MCF 10A (cell line): ENCODE measurements around the gene TCERG1L. TPM values are rescaled to one million over a fixed set of nuclear protein-coding genes. Genes with fewer than 3 reads are reported as not detected.

Experiments used
- BruUV-seq: library from RNA; stranded (reverse); fragments of 400-500 nt; replicated peaks from 2 replicates; lab custom pipeline; 2021; lab: Mats Ljungman, UMichigan
- CTCF ChIA-PET: fragments of 300-600 bp; sonication (Branson Sonifier 250); formaldehyde crosslinking; extraction: SDS; loops from one replicate; lab custom pipeline; 2021; ENCODE audit warnings: antibody characterized with exemption, inconsistent platforms; lab: Yijun Ruan, JAX
- POLR2A ChIA-PET: fragments of 300-600, 350-650 bp; sonication (Branson Sonifier 250); formaldehyde crosslinking; extraction: SDS; loops from one replicate; lab custom pipeline; 2020; ENCODE audit warnings: antibody characterized with exemption, inconsistent platforms; lab: Yijun Ruan, JAX
- DNase-seq: peaks from one replicate; pipeline ENCODE4 v3.0.0-alpha.2; 2018; ENCODE audit not compliant: unreplicated experiment
- H3K27ac Mint-ChIP-seq: one replicate; pipeline ENCODE4 v1.8.0; 2022; ENCODE audit warnings: mild to moderate bottlenecking, low read depth, mixed read lengths; ENCODE audit not compliant: unreplicated experiment
- H3K27me3 Mint-ChIP-seq: one replicate; pipeline ENCODE4 v1.8.0; 2022; ENCODE audit warnings: mixed read lengths; ENCODE audit not compliant: insufficient read depth, unreplicated experiment
- H3K36me3 Mint-ChIP-seq: one replicate; pipeline ENCODE4 v1.8.0; 2022; ENCODE audit warnings: mild to moderate bottlenecking, moderate library complexity, mixed read lengths; ENCODE audit not compliant: insufficient read depth, unreplicated experiment
- H3K4me1 Mint-ChIP-seq: one replicate; pipeline ENCODE4 v1.8.0; 2022; ENCODE audit warnings: mixed read lengths; ENCODE audit not compliant: insufficient read depth, unreplicated experiment
- H3K4me3 Mint-ChIP-seq: one replicate; pipeline ENCODE4 v1.8.0; 2022; ENCODE audit warnings: mild to moderate bottlenecking, moderate library complexity, mixed read lengths; ENCODE audit not compliant: unreplicated experiment
- H3K9me3 Mint-ChIP-seq: one replicate; pipeline ENCODE4 v1.8.0; 2022; ENCODE audit warnings: mixed read lengths; ENCODE audit not compliant: unreplicated experiment
- CTCF ChIP-seq: fragments of 200-600 bp; IDR thresholded peaks from one replicate; pipeline ENCODE4 v1.8.0; 2022; ENCODE audit warnings: antibody characterized with exemption, mild to moderate bottlenecking; ENCODE audit not compliant: unreplicated experiment
- intact Hi-C: fragments of 100-400 bp; cut with micrococcal nuclease; formaldehyde crosslinking; loops from 2 replicates; pipeline ENCODE4 v1.14.1; 2022
- total RNA-seq: library from RNA; stranded (reverse); gene quantifications from 2 replicates; pipeline ENCODE4 v1.2.3, GENCODE V29; 2022

Gene TCERG1L
- total RNA-seq, 1 experiment from 2014 or later: not detected

GRCh38 chr10:131315344-131315743 is 3.8 kb upstream of the TCERG1L start:
- Mint-ChIP-seq H3K4me3 (no peak overlapping the region), H3K36me3 (no peaks in the 10 kb centered on the region), H3K4me1 (no peaks in the 10 kb centered on the region), H3K27ac (no peak overlapping the region), H3K27me3 (no peaks in the 10 kb centered on the region), H3K9me3 (peaks cover 39% of the 10 kb centered on the region)
- no TSS peak for BruUV-seq
- TF ChIP-seq CTCF: no peak
- no peak for DNase-seq
- ChIA-PET POLR2A (no interaction called here), CTCF (interaction anchor here (0.9 kb wide), 1 partner anchor 1052 kb away, joined by 3 read pairs; no protein-coding TSS in a partner anchor)
- intact Hi-C loops: no loop called here

- Mint-ChIP-seq H3K27ac (no peak overlapping the region), H3K9me3 (peaks cover 39% of the 10 kb centered on the region), H3K27me3 (no peaks in the 10 kb centered on the region), H3K4me1 (no peaks in the 10 kb centered on the region), H3K4me3 (no peak overlapping the region), H3K36me3 (no peaks in the 10 kb centered on the region)
- POLR2A ChIA-PET: no interaction called here
- intact Hi-C loops: no loop called here
- DNase-seq: no peak
- no peak for TF ChIP-seq CTCF
- BruUV-seq: no TSS peak
- CTCF ChIA-PET: interaction anchor here (0.9 kb wide), 1 partner anchor 1051 kb away, joined by 3 read pairs; no protein-coding TSS in a partner anchor
These were observed 3.3 kb upstream of the TCERG1L start for GRCh38 chr10:131314799-131315198.

GRCh38 chr10:131314148-131314547 is 2.6 kb upstream of the TCERG1L start:
- peaks cover 39% of the 10 kb centered on the region for H3K9me3 Mint-ChIP-seq
- H3K27ac Mint-ChIP-seq: no peak overlapping the region
- TF ChIP-seq CTCF: no peak
- no peak overlapping the region for H3K4me3 Mint-ChIP-seq
- ChIA-PET POLR2A (no interaction called here), CTCF (no interaction called here)
- H3K4me1 Mint-ChIP-seq: no peaks in the 10 kb centered on the region
- intact Hi-C loops: no loop called here
- BruUV-seq: no TSS peak
- no peaks in the 10 kb centered on the region for H3K36me3 Mint-ChIP-seq
- H3K27me3 Mint-ChIP-seq: no peaks in the 10 kb centered on the region
- no peak for DNase-seq

GRCh38 chr10:131313377-131313776 is 1.9 kb upstream of the TCERG1L start:
- Mint-ChIP-seq H3K9me3 (peaks cover 37% of the 10 kb centered on the region), H3K27me3 (no peaks in the 10 kb centered on the region), H3K4me3 (no peak overlapping the region), H3K36me3 (no peaks in the 10 kb centered on the region), H3K27ac (no peak overlapping the region), H3K4me1 (no peaks in the 10 kb centered on the region)
- intact Hi-C loops: no loop called here
- POLR2A ChIA-PET: interaction anchor here (0.7 kb wide), 1 partner anchor 99 kb away, joined by 4 read pairs; no protein-coding TSS in a partner anchor
- DNase-seq: no peak
- no TSS peak for BruUV-seq
- CTCF ChIA-PET: interaction anchor here (0.6 kb wide), 1 partner anchor 242 kb away, joined by 3 read pairs; no protein-coding TSS in a partner anchor
- no peak for TF ChIP-seq CTCF
